Activated CD4-positive, alpha-beta T cell treated with anti-CD3 and anti-CD28 coated beads, Interleukin-2, amount 50 U/mL, for 48 hours (primary cell): ENCODE results near the gene HSPA1L.
"Not testable (repeated sequence)": the region's sequence is repeated elsewhere in the genome, so short reads cannot be mapped to it uniquely, and the experiment has no call there.

Source experiments
- DNase-seq, 2 experiments: peaks; one replicate each; pipeline ENCODE4 v3.0.0-alpha.2; 2020

HSPA1L gene

GRCh38 chr6:31811645-31812044 lies 3.4 kb downstream of the HSPA1L start:
- DNase-seq, result no peak

- DNase-seq, result not testable (repeated sequence)
Observed at GRCh38 chr6:31808599-31808998, 6.5 kb downstream of the HSPA1L start.

GRCh38 chr6:31806470-31807272 lies 8.4 kb downstream of the HSPA1L start, which contains the start of gene LSM2:
Gene LSM2, minus strand, starts transcription at chr6:31806966. Its CDS starts 209 bp downstream, at chr6:31806757.
- DNase-seq, result peak; percentile 97 to 98

GRCh38 chr6:31805939-31806469 lies 9.1 kb downstream of the HSPA1L start:
- DNase-seq, result no peak

- DNase-seq, result not testable (repeated sequence)
Observed at GRCh38 chr6:31801031-31801927, 13.8 kb downstream of the HSPA1L start.

- DNase-seq, result no peak
Observed at GRCh38 chr6:31799781-31800180, 15.3 kb downstream of the HSPA1L start.

- DNase-seq, result no peak
Observed at GRCh38 chr6:31797588-31797987, 17.5 kb downstream of the HSPA1L start.

GRCh38 chr6:31796993-31797385 lies 18.1 kb downstream of the HSPA1L start:
- no peak for DNase-seq

GRCh38 chr6:31795616-31796298 lies 19.3 kb downstream of the HSPA1L start, which contains the start of gene VARS1:
Gene VARS1, minus strand, starts transcription at chr6:31795752. Its CDS starts 535 bp downstream, at chr6:31795217.
- peak; percentile 88 to 90 for DNase-seq

- no peak for DNase-seq
Observed at GRCh38 chr6:31794866-31795615, 20.0 kb downstream of the HSPA1L start.

GRCh38 chr6:31794294-31794865 lies 20.7 kb downstream of the HSPA1L start:
- no peak for DNase-seq

GRCh38 chr6:31793927-31794245 lies 21.2 kb downstream of the HSPA1L start:
- not testable (repeated sequence) for DNase-seq

GRCh38 chr6:31792761-31793171 lies 22.3 kb downstream of the HSPA1L start:
- DNase-seq, result no peak

- no peak for DNase-seq
Observed at GRCh38 chr6:31792090-31792374, 23.1 kb downstream of the HSPA1L start.

- DNase-seq, result peak; percentile 50 to 62
Observed at GRCh38 chr6:31791324-31792089, 23.6 kb downstream of the HSPA1L start.

GRCh38 chr6:31785475-31785874 lies 29.6 kb downstream of the HSPA1L start:
- no peak for DNase-seq

GRCh38 chr6:31784098-31784925 lies 30.8 kb downstream of the HSPA1L start:
- no peak for DNase-seq

- DNase-seq, result no peak
Observed at GRCh38 chr6:31782126-31782855, 32.8 kb downstream of the HSPA1L start.
